HG02840 (cell line): Measurements from ENCODE around the gene ZBTB48.

Experiments used
- ATAC-seq: cut with Tn5 transposase; IDR thresholded peaks from one replicate; pipeline ENCODE4 v1.9.1; 2021; ENCODE audit warnings: mild to moderate bottlenecking, moderate library complexity, moderate number of reproducible peaks; ENCODE audit not compliant: unreplicated experiment, low FRiP score

Gene ZBTB48

DNA sequence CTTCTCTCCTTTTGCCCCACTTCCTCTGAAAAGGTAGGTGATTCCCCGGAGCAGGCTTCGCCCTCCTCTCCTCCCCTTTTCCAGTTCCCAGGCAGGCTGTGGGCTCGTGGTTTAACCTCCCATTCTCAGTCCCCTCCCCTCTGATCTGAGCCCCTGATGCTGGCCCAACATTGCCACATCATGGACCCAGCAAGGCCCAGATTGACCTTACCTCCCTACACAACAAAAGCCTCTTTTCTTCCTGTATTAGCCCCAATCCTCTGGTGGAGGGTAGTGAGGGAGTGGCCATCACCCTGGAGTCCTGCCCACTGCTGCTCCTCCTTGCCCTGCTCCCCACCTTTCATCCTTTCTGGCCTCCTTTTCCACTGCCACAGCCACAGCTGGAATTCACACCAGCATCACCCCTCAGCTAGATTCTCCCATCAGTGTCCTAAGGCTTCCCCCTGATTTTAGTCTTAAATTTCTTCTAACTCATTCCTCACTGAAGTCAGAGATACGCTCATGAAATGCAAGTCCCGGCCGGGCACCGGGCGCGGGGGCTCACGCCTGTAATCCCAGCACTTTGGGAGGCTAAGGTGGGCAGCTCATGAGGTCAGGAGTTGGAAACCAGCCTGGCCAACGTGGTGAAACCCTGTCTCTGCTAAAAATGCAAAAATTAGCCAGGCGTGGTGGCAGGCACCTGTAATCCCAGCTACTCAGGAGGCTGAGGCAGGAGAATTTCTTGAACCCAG lies 7.0 kb upstream of the ZBTB48 start:
- no peak for ATAC-seq

DNA sequence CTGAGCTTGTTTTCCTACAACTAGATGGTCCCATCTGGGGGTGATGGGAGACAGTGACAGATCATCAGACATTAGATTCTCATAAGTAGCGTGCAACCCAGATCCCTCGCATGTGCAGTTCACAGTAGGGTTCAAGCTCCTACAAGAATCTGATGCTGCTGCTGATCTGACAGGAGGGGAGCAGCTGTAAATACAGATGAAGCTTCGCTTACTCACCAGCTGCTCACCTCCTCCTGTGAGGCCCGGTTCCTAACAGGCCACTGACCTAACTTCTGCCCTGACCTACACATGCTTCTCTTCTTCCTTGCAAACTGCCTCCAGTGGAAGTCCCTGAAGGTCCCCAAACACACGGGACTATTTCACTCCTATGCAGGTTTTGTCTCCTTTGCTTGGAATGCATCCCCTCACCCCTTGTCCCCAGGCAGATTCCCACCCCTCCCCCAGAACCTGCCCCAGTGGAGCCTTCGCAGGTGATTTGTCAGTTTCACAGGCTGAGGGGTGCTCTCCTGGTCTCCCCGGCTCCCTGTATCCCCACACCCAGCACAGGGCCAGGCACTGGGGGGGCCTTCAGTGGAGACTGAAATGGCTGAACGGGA lies 5.7 kb upstream of the ZBTB48 start:
- ATAC-seq = no peak

DNA sequence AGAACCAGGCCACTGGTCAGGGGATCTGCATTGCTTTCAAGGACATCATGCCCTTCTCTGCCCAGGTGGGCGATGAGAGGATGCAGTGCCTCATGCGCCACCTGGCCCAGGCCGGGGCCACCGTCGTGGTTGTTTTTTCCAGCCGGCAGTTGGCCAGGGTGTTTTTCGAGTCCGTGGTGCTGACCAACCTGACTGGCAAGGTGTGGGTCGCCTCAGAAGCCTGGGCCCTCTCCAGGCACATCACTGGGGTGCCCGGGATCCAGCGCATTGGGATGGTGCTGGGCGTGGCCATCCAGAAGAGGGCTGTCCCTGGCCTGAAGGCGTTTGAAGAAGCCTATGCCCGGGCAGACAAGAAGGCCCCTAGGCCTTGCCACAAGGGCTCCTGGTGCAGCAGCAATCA lies 5.0 kb upstream of the ZBTB48 start:
- ATAC-seq = no peak

DNA sequence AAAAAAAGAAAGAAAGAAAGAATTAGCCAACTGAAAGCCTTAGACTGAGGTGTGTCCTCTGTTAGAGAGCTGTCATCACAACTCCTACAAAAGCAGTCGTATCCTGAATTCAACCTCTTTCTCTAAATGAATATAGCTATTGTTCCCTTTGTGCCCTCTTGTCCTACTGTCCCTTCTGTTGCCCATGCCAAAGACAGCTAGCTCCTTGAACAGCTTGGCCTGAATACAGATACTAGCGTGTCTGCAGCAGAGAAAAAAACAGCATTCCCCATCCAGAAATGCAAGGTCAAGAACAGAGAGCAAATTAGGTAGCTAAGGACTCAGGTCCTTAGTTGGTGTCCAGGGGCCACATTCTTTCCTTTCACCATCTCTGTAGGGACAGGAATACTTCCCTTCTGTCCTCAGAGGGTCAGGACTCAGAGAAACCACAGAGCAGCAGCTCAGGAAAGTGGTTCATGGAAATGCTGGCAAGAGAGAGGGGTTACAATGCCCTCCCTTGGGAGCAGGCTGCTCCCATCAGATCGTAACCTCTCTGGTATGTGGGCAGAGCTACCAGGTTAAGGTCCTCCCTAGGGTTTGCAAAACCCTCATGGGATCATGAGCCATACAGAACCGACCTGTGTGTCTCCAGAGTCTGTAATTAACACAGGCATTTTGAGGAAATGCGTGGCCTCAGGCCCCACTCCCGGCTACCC lies 1.8 kb upstream of the ZBTB48 start:
- ATAC-seq = no peak

DNA sequence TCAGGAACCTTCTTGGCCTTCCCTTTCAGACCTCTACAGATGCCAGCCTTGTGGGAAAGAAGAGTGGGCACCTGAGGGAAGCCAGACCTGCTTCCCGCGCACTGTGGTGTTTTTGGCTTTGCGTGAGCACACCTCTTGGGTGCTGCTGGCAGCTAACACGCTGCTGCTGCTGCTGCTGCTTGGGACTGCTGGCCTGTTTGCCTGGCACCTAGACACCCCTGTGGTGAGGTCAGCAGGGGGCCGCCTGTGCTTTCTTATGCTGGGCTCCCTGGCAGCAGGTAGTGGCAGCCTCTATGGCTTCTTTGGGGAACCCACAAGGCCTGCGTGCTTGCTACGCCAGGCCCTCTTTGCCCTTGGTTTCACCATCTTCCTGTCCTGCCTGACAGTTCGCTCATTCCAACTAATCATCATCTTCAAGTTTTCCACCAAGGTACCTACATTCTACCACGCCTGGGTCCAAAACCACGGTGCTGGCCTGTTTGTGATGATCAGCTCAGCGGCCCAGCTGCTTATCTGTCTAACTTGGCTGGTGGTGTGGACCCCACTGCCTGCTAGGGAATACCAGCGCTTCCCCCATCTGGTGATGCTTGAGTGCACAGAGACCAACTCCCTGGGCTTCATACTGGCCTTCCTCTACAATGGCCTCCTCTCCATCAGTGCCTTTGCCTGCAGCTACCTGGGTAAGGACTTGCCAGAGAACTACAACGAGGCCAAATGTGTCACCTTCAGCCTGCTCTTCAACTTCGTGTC lies 995 bp upstream of the ZBTB48 start:
- no peak for ATAC-seq

DNA sequence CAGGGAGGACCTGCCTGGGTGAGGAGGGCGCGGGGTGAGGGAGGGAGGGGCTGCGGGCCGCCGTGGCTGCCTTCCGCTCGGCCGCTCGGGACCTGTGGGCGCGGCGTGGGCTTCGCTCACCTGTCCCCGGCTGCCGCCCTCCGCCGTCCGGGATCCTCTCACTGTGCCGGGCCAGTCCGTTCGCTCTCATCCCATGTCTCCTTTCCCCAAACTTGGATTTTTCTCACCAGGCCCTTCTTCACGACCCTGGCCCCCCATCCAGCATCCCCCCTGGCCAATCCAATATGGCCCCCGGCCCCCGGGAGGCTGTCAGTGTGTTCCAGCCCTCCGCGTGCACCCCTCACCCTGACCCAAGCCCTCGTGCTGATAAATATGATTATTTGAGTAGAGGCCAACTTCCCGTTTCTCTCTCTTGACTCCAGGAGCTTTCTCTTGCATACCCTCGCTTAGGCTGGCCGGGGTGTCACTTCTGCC lies 362 bp downstream of the ZBTB48 start:
- no peak for ATAC-seq

DNA sequence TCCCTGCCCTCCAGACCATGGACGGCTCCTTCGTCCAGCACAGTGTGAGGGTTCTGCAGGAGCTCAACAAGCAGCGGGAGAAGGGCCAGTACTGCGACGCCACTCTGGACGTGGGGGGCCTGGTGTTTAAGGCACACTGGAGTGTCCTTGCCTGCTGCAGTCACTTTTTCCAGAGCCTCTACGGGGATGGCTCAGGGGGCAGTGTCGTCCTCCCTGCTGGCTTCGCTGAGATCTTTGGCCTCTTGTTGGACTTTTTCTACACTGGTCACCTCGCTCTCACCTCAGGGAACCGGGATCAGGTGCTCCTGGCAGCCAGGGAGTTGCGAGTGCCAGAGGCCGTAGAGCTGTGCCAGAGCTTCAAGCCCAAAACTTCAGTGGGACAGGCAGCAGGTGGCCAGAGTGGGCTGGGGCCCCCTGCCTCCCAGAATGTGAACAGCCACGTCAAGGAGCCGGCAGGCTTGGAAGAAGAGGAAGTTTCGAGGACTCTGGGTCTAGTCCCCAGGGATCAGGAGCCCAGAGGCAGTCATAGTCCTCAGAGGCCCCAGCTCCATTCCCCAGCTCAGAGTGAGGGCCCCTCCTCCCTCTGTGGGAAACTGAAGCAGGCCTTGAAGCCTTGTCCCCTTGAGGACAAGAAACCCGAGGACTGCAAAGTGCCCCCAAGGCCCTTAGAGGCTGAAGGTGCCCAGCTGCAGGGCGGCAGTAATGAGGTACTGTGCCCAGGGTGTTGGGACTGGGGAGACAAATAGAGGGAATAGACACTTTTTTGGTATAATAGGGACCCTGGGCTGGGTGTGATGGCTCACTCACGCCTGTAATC lies 1.0 kb downstream of the ZBTB48 start:
- ATAC-seq = no peak

DNA sequence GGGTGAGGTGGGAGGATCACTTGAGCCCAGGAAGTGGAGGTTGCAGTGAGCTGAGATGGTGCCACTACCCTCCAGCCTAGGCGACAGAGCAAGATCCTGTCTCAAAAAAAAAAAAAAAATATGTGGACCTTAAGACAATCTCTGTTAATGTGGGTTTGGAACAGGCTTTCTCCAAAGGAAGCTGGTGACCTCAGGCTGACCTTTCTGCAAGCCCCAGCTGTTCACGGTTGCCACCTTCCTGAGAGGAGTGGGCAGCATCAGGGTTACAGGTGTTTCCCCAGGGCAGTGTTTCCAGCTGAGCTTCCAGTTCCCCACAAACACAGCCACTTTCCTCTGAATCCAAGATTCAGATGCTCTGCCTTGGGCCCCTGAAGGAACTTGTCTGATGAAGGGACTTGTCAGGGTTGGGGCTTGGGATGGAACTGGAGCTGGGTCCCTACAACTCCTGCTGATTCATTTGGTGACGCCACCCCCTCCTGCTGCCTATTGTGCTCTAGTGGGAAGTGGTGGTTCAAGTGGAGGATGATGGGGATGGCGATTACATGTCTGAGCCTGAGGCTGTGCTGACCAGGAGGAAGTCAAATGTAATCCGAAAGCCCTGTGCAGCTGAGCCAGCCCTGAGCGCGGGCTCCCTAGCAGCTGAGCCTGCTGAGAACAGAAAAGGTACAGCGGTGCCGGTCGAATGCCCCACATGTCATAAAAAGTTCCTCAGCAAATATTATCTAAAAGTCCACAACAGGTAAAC lies 1.9 kb downstream of the ZBTB48 start:
- ATAC-seq = no peak

DNA sequence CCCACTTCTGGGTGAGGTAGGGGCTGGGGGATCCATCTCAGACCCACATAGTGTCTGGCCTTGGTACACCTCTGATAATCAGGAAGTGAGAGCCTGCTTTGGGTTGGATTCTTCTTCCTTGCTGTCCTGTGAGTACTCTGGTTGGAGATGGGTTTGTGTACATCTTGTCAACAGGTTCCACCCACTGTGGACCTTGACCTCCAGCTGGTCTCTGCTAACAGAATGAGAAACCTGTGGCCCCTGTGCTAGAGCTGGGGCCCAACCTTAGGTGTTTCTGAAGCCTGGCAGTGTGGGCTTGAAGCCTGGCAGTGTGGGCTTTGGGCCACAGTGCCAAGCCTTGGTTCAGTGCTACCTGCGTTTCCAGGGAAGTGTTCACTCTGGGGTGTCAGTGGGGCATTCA lies 2.6 kb downstream of the ZBTB48 start:
- no peak for ATAC-seq

DNA sequence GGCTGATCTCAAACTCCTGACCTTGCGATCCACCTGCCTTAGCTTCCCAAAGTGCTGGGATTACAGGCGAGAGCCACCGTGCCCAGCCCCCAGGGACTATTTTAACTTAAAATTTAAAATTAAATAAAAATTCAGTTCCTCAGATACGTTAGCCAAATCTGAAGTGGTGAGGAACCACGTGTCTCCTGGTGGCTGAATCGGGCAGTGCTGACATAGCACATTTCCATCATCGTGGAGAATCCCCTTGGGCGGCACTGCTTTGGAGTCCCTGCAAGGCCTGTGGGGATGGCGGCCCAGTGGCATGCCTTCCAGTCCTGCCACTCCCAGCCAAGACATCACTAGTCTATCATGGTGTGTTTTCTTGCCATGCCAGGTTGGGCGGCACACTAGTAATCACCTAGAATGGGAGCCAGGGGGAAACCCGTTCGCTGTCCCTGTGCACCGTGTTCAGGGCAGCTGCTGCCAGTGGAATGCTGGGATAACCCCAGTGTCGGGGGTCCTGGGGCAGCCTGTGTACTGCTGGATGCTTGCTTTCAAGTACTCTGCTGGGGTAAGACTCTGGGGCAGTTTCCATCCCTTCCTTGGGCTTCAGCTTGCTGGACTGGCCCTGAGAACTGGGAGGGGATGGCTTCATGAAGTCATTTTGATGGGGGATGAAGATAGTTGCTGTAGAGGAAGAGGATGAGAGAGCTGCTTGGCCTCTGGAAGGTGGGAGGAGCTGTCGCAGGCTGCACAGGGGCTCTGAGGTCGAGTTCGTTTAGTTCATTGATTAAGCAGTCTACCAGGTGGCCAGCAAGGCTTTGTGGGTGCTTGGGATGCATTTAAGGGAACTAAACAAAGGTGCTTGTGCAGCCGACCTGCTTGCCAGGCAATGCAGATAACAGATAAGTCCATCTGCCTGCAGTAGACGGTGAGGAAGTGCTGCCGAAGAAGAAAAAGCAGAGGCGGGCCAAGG lies 4.6 kb downstream of the ZBTB48 start:
- no peak for ATAC-seq

DNA sequence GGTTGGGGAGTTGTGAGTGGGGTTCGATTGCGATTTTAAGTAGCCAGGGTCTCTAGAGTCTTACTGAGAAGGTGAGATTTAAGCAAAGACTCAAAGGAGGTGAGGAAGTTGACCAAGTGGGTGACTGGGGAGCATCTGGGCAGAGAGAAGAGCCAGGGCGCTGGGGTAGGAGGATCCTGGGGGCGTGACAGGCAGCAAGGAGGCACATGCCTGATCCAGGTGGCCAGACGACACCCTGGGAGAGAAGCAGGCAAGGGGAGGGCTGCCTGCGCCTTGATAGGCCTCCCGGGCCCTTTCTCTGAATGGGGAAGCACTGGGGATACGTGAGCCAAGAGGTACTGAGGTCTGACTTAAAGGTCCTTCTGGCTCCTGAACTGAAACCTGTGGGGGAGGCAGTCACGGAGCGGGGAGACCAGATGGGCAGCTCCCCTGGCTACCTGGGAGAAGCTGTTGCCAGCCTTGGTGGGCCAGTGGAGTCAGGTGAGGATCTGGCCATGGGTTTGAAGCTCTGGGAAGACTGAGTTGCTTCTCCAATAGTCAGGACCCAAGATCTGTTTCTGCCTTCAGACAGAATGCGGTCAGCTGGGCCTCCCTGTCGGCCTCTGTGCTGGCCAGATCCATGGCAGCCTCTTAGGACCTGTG lies 5.4 kb downstream of the ZBTB48 start:
- ATAC-seq = no peak

DNA sequence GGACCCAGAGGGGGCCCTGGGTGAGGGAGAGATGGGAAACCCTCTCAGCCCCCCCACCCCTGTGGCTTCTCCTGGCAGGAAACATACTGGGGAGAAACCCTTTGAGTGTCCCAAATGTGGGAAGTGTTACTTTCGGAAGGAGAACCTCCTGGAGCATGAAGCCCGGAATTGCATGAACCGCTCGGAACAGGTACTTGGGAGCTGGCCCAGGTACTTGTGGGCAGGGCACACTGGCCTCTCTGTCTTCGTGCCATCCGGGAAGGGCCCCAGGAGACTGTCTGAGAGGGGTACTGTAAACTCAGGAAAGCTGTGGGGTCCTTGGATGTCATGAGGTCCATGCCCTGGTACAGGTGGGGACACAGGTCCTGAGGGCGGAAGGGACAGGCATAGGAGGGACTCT lies 6.0 kb downstream of the ZBTB48 start:
- ATAC-seq = no peak

DNA sequence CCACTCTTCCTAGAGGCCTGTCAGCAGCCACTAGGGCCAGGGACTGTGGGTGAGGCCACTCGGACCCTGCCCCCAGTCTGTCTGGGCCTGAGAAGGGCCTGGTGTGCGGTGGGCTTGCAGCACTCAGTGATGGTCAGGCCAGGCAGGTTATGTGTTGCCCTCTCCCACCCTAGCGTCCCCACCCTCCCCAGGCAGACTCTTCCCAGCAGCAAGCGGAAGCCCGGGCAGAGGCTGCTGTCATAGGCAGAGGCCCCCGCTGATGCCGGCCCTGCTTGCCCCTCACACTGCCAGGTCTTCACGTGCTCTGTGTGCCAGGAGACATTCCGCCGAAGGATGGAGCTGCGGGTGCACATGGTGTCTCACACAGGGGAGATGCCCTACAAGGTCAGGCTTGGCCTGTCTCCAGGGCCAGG lies 6.6 kb downstream of the ZBTB48 start:
- ATAC-seq = no peak

DNA sequence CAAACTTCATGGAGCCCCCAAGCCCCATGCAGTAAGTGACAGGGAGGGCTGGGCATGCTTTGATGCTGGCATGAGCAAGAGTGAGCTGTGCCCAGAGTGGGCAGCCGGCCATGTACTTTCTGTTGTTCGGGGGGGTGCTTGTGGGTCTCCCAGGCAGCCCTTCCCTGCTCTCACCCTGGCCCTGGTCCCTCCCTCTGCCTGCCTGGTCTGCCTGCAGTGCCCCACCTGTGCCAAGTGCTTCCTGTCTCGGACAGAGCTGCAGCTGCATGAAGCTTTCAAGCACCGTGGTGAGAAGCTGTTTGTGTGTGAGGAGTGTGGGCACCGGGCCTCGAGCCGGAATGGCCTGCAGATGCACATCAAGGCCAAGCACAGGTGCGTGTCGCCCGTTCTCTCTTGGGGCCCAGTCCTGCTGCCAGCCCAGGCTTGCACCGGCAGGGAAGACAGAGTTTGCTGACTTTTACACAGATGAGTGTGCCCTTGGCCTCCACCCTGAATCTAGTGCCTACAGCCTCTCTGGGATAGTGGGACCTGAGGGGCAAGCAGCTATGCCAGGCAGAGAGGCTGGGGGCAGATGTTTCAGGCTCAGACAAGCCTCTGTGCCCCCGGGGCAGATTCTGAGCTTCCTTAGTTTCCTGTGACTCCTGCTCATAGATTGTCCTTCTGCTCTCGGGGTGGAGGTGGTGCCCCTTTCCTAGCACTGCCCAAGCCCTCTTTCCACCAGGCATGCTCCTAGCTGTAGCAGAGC lies 7.6 kb downstream of the ZBTB48 start:
- ATAC-seq = no peak

DNA sequence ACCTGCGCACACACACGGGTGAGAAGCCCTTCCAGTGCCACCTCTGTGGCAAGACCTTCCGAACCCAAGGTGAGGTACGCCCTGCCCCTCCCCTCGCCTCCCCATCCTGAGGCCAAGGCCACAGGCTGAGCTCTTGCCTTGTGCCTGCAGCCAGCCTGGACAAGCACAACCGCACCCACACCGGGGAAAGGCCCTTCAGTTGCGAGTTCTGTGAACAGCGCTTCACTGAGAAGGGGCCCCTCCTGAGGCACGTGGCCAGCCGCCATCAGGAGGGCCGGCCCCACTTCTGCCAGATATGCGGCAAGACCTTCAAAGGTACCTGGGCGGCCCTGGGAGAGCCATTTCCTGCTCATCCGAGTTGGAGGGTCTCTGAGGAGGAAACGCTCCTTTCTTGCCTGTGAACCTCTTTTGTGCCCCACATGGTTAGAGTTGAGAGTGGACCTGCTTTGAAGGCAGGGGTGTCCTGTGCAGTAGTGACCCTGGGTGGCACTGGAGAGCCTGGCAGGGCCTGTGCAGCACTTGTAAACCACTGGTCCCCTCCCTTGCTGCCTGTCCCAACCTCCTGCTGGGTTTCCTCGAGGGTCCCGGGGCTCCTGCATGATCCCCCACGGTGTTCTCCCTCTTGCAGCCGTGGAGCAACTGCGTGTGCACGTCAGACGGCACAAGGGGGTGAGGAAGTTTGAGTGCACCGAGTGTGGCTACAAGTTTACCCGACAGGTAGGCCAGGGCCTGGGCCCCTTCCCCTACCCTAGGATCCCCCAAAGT lies 8.5 kb downstream of the ZBTB48 start:
- no peak for ATAC-seq

DNA sequence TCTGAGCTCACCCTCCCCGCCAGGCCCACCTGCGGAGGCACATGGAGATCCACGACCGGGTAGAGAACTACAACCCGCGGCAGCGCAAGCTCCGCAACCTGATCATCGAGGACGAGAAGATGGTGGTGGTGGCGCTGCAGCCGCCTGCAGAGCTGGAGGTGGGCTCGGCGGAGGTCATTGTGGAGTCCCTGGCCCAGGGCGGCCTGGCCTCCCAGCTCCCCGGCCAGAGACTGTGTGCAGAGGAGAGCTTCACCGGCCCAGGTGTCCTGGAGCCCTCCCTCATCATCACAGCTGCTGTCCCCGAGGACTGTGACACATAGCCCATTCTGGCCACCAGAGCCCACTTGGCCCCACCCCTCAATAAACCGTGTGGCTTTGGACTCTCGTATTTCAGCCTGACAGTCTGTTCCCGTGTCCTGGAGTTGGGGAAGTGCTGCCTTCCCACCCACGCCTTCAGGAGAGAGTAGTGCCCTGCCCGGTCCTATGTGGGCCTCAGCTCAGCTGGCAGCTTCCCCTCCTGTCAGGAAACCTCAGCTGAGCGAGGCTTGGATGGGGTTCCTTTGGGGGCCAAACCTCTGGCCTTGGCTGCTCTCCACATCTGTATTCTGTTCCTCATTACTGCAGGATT lies 9.2 kb downstream of the ZBTB48 start:
- no peak for ATAC-seq
